IPS-18a (cell line): ENCODE results near the gene IFT81.
"Not testable (repeated sequence)": the region's sequence is repeated elsewhere in the genome, so short reads cannot be mapped to it uniquely, and the experiment has no call there.

Experiments
- H3K27ac ChIP-seq: one replicate; pipeline ENCODE4 v1.5.1; 2013; ENCODE audit warnings: low read length
- H3K27me3 ChIP-seq: one replicate; pipeline ENCODE4 v1.6.1; 2013; ENCODE audit warnings: mild to moderate bottlenecking, low read length; ENCODE audit not compliant: control insufficient read depth, insufficient read depth
- H3K36me3 ChIP-seq: one replicate; pipeline ENCODE4 v1.6.1; 2013; ENCODE audit warnings: low read depth, low read length; ENCODE audit not compliant: control insufficient read depth
- H3K4me1 ChIP-seq: one replicate; pipeline ENCODE4 v1.6.1; 2013; ENCODE audit warnings: low read depth, low read length; ENCODE audit not compliant: control insufficient read depth
- H3K4me3 ChIP-seq: one replicate; pipeline ENCODE4 v1.5.1; 2013; ENCODE audit warnings: low read length
- H3K9ac ChIP-seq: one replicate; pipeline ENCODE4 v1.6.1; 2013; ENCODE audit warnings: mild to moderate bottlenecking, low read length, moderate library complexity
- H3K9me3 ChIP-seq: one replicate; pipeline ENCODE4 v1.6.1; 2013; ENCODE audit warnings: low read depth, low read length; ENCODE audit not compliant: control insufficient read depth

IFT81 gene

DNA sequence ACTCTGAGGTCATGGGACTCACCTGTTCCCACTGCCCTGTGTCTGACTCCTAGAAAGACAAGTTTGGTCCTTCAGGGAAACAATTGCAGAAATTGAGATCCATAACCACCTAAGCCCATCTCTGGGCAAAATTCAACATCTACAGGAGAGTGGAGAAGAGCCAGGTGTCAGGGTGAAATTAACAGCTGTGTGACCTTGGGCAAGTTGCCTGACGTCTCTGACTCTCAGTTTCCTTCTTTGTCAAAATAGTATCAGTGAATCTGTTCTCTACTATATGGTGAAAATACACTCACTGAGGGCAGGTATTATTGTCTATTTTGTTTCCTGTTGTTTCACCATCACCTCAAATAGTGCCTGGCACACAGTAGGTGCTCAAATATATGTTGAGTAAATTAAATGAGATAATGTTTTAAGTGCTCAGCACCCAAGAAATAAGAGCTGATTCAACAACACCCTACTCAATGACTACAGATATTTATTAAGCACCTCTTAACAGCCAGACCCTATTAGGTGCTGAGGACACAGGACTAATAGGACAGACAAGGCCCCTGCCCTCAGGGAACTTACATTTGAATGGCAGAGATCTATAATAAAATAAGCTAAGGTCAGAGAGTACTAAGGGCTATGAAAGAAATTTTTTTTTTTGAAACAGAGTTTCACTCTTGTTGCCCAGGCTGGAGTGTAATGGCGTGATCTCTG, 14.2 kb upstream of the IFT81 start:
- H3K4me3 ChIP-seq = no peak overlapping the region
- H3K9me3 ChIP-seq = no peaks in the 10 kb centered on the region
- peaks cover 6% of the 10 kb centered on the region for H3K4me1 ChIP-seq
- no peaks in the 10 kb centered on the region for H3K36me3 ChIP-seq
- H3K27ac ChIP-seq = no peak overlapping the region
- H3K27me3 ChIP-seq = no peaks in the 10 kb centered on the region
- H3K9ac ChIP-seq = no peak overlapping the region

DNA sequence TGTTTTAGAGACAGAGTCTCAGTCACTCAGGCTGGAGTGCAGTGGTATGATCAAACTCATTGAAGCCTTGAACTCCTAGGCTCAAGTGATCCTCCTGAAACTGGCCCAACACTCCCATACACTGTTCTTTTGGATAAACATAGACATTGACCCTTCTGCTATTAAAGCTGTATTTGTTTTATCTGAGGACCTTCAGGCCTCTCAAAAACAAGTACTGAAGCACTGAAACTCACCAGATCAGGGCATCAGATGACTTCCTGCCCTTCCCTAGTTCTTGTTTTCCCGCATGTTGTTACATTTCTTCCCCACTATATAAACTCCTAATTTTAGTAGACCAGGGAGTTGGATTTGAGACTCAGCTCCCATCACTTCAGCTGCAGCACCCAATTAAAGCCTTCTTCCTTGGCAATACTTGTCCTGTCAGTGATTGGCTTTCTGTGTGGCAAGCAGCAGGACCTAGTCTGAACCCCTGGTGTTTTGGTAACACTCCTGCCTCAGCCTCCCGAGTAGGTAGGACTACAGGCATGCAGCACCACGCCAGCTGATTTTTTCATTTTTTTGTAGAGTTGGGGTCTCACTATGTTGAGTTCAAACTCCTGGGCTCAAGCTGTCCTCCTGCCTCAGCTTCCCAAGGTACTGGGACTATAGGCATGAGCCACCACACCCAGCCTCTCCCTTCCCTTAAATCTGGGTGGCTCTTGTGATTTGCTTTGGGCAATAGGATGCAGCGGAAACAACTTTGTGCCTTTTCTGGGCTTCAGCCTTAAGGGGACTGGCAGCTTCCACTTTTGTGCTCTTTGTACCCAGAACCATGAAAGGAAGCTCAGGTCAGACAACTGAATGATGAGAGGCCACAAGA, 12.5 kb upstream of the IFT81 start:
- H3K4me3 ChIP-seq = no peak overlapping the region
- no peaks in the 10 kb centered on the region for H3K9me3 ChIP-seq
- H3K9ac ChIP-seq = no peak overlapping the region
- no peaks in the 10 kb centered on the region for H3K36me3 ChIP-seq
- H3K4me1 ChIP-seq = peaks cover 6% of the 10 kb centered on the region
- H3K27ac ChIP-seq = no peak overlapping the region
- H3K27me3 ChIP-seq = no peaks in the 10 kb centered on the region

DNA sequence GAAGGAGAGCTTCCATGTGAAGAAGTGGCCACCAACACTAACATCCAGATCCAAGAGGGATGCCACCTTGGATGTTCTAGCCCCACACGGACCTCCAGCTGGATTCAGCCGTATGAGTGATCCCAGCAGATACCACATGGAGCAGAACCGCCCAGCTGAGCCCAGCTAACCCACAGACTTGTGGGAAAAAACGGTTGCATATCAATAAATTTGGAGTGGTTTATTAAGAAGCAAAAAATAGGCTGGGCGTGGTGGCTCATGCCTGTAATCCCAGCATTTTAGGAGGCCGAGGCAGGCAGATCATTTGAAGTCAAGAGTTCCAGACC, 11.9 kb upstream of the IFT81 start:
- no peaks in the 10 kb centered on the region for H3K9me3 ChIP-seq
- H3K4me1 ChIP-seq = peaks cover 6% of the 10 kb centered on the region
- H3K36me3 ChIP-seq = no peaks in the 10 kb centered on the region
- H3K27me3 ChIP-seq = no peaks in the 10 kb centered on the region
- H3K27ac ChIP-seq = no peak overlapping the region
- H3K4me3 ChIP-seq = no peak overlapping the region
- H3K9ac ChIP-seq = no peak overlapping the region

DNA sequence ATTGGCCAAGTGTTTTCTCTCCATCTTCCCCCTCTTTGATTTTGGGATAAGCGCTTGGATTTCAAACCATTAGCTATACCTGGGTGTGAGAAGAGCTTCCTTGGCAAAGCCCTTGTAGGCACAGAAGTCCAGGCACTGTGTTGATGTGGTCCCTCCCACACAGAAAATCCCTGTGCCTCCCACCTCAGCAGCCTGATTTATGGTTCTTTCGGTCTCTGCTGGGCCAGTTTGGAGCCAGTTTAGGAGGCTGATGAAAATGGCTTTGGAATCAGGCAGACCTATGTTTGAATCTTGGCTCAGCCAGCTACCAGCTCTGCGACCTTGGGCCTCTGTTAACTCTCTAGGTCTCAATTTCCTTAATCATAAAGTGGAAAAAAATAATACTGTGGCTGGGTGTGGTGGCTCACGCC, 9.6 kb upstream of the IFT81 start:
- Histone ChIP-seq H3K27me3 (no peaks in the 10 kb centered on the region), H3K9ac (no peak overlapping the region), H3K9me3 (no peaks in the 10 kb centered on the region), H3K4me1 (peaks cover 1% of the 10 kb centered on the region), H3K36me3 (no peaks in the 10 kb centered on the region), H3K4me3 (no peak overlapping the region), H3K27ac (no peak overlapping the region)

DNA sequence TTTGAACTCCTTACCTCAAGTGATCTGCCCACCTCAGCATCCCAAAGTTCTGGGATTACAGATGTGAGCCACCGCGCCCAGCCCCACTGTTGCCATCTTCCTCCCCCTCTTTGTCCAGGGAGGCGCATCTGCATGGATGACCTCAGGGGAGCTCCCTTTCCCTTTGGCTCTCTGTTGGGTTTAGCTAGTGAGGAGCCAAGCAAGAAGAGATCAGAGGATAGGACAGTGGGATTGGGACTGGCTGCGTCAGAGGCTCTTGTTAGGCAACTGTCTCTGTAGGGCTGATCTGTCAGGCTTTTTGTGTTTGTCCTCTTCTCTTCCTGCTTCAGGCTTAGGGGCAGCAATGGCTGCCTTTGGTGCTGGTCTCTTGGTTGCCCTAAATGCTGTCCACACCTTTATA, 8.5 kb upstream of the IFT81 start:
- Histone ChIP-seq H3K9me3 (no peaks in the 10 kb centered on the region), H3K9ac (no peak overlapping the region), H3K27ac (no peak overlapping the region), H3K36me3 (no peaks in the 10 kb centered on the region), H3K4me3 (no peak overlapping the region), H3K27me3 (no peaks in the 10 kb centered on the region), H3K4me1 (no peaks in the 10 kb centered on the region)

DNA sequence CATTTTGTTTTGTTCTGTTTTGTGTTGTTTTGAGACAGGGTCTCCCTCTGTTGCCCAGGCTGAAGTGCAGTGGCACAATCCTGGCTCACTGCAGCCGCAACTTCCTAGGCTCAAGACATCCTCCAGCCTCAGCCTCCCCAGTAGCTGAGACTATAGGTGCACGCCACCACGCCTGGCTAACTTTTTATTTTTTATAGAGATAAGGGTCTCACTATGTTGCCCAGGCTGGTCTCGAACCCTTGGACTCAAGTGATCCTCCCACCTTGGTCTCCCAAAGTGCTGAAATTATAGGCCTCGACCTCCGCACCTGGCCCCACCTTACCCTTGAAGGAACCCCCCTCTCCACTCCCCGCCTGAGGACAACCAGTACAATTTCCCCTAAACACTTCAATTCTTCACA, 7.5 kb upstream of the IFT81 start:
- no peak overlapping the region for H3K27ac ChIP-seq
- no peak overlapping the region for H3K4me3 ChIP-seq
- no peaks in the 10 kb centered on the region for H3K27me3 ChIP-seq
- no peaks in the 10 kb centered on the region for H3K36me3 ChIP-seq
- no peaks in the 10 kb centered on the region for H3K9me3 ChIP-seq
- H3K4me1 ChIP-seq = no peaks in the 10 kb centered on the region
- no peak overlapping the region for H3K9ac ChIP-seq

DNA sequence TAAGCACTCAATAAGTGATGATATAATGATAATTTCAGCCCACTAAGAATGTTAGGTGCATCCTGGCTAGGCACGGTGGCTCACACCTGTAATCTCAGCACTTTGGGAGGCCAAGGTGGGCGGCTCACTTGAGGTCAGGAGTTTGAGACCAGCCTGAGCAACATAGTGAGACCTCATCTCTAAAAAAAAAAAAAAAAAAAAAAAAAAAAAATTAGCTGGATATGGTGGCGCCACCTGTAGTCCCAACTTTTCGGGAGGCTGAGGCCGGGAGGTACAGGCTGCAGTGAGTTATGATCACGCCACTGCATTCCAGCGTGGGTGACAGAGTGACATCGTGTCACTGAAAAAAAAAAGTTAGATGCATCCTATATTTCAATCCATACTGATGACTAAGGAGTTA, 6.9 kb upstream of the IFT81 start:
- not testable (repeated sequence) for H3K36me3 ChIP-seq

DNA sequence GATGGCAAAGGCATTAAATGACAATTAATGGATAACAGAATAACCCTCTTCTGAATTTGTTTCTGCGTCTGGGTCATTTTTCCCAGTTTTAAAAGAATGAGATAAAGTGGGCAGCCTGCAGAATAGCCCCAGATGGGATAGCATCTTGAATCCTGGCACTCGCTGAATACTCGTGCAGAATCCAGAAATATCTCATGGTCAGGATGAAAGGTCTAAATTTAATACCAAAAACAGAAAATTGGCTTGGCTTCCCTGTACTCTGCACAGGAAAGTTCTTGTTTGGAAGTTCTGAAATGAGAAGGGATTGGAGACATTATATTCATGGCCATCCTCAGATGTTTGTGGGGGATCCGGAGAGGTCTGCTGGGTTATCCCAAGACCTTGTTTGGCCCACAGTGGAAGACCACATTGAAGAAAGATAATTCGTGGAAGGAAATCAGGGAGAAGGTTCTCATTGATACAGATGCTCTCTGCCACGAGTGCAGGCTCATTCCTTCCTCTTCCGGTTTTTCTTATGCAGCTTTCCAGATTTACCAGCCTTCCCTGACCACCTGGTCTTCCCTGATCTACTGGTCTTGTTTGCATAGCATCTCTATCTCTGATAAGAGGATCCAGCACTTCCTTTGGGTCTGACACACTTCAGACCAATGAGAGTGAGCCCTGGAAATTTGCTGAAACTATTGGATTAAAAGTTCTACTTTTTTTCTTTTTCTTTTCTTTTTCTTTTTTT, 6.0 kb upstream of the IFT81 start:
- no peak overlapping the region for H3K4me3 ChIP-seq
- no peak overlapping the region for H3K9ac ChIP-seq
- no peaks in the 10 kb centered on the region for H3K36me3 ChIP-seq
- H3K27me3 ChIP-seq = peaks cover 2% of the 10 kb centered on the region
- no peaks in the 10 kb centered on the region for H3K9me3 ChIP-seq
- no peak overlapping the region for H3K27ac ChIP-seq
- H3K4me1 ChIP-seq = peaks cover 11% of the 10 kb centered on the region

More for the DNA sequence above, 6.9 kb upstream of the IFT81 start:
- not testable (repeated sequence) for H3K9me3 ChIP-seq, H3K4me3 ChIP-seq, H3K27ac ChIP-seq, H3K4me1 ChIP-seq, H3K9ac ChIP-seq, H3K27me3 ChIP-seq

DNA sequence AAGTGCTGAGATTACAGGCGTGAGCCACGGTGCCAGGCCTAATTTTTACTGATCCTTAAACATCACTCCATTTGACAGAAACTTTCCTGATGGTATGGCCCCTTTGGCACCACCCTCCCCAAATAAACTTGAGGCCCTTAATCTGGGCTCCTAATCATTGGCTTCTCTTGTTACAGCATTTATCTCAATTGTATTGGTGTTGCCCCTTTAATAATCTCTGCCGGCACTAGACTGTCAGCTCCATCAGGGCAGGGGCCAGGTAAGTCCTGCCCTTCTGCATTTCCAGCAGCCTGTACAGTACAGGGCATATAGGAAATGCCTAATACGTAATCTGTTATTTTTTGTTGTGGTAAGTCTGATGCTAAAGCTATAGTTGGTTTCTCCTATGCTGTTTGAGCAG, 1.2 kb upstream of the IFT81 start:
- Histone ChIP-seq H3K9ac (no peak overlapping the region), H3K27ac (no peak overlapping the region), H3K4me3 (no peak overlapping the region), H3K27me3 (peaks cover 10% of the 10 kb centered on the region), H3K4me1 (peaks cover 17% of the 10 kb centered on the region), H3K36me3 (peaks cover 3% of the 10 kb centered on the region), H3K9me3 (no peaks in the 10 kb centered on the region)

DNA sequence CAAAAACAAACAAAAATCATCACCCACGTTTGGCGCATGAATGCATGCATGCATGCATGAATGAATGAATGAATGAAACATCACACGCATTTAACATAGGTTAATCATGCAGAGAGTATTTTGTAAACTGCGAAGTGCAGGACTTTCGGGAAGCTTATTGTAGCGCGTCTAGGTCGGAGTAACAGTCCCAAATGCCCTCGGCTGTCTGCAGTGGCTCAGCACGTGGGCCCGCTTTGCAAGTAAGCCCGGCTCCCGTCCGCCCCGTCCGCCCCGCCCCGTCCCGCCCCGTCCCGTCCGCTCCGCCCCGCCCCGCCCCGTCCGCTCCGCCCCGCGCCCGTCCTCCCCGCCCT, 263 bp upstream of the IFT81 start:
- peaks cover 9% of the 10 kb centered on the region for H3K36me3 ChIP-seq

DNA sequence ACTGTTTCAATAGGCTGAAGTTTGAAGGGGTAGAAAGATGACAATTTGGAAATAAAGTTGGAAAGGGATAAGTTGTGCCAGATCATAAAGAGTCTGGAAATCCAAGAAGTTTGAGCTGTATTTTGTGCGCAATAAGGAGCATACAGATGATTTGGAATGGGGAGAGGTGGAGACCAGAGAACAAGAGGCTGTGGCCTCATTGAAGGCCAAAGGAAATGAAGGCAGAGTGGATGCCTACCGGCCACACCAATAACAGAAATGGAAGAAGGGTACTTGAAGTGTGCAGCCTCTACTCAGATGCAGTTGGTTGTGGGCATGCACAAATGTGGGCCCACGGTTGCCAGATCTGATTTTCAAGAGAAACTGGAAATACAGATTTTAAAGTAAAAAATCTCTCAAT, 2.4 kb downstream of the IFT81 start:
- H3K27ac ChIP-seq = no peak overlapping the region

More for the DNA sequence above, 263 bp upstream of the IFT81 start:
- Histone ChIP-seq H3K4me1 (peaks cover 17% of the 10 kb centered on the region), H3K4me3 (peak overlapping the region; percentile 13), H3K9ac (no peak overlapping the region), H3K9me3 (no peaks in the 10 kb centered on the region), H3K27ac (no peak overlapping the region), H3K27me3 (peaks cover 10% of the 10 kb centered on the region)

More for the DNA sequence above, 2.4 kb downstream of the IFT81 start:
- Histone ChIP-seq H3K9ac (no peak overlapping the region), H3K36me3 (peaks cover 10% of the 10 kb centered on the region), H3K9me3 (no peaks in the 10 kb centered on the region), H3K27me3 (peaks cover 10% of the 10 kb centered on the region), H3K4me3 (no peak overlapping the region), H3K4me1 (peaks cover 17% of the 10 kb centered on the region)
